K562 (cell line): ENCODE data around the gene SLC7A6OS. TPM values are rescaled to one million over a fixed set of nuclear protein-coding genes. Genes with fewer than 3 reads are reported as not detected.

Experiments
- ATAC-seq: fragments of 200-7000 bp; cut with Tn5 transposase; 3 replicates; pipeline ENCODE4 v1.9.1; 2020; ENCODE audit warnings: moderate library complexity
- BruUV-seq: library from RNA; stranded (reverse); fragments of 400-500 nt; replicated peaks from 2 replicates; lab custom pipeline; 2021; lab: Mats Ljungman, UMichigan
- CTCF ChIA-PET: fragments of 300-600 bp; formaldehyde crosslinking; extraction: SDS; loops from one replicate; lab custom pipeline; 2021; ENCODE audit warnings: low intra/inter-chr PET ratio; lab: Yijun Ruan, JAX
- POLR2A ChIA-PET: fragments of 300-600, 350-650 bp; sonication (Branson Sonifier 250); formaldehyde crosslinking; extraction: SDS; loops from one replicate; lab custom pipeline; 2021; ENCODE audit warnings: antibody characterized with exemption, inconsistent platforms; lab: Yijun Ruan, JAX
- DNase-seq, 4 experiments: peaks; one replicate each; pipeline versions ENCODE4 v3.0.0 to v3.0.0-alpha.2; 2011 to 2018; ENCODE audit warnings: low spot score in 3 of 4, mixed read lengths in 3 of 4; ENCODE audit errors: extremely low read depth in 1 of 4
- FAIRE-seq: peaks from 2 replicates; lab custom pipeline; 2011; peaks lifted over from hg19 to GRCh38; lab: Jason Lieb, UNC
- H2AFZ ChIP-seq: 2 replicates; pipeline ENCODE4 v1.6.0; 2011; ENCODE audit warnings: low read depth, low read length, control low read depth, inconsistent platforms
- H3K27ac ChIP-seq: fragments of 200-600 bp; 3 replicates; pipeline ENCODE4 v1.8.0; 2011; ENCODE audit warnings: low read depth, mild to moderate bottlenecking, control low read depth, inconsistent platforms, low read length, moderate library complexity, mixed read lengths; ENCODE audit errors: extremely low read depth
- H3K27me3 ChIP-seq, 2 experiments: fragments of 300-600 bp in 1 of 2; 2 replicates in 1 of 2; 3 replicates in 1 of 2; pipeline versions ENCODE4 v1.6.0 to v1.8.0; 2011; ENCODE audit warnings: inconsistent platforms in 2 of 2, low read length in 2 of 2, mild to moderate bottlenecking in 1 of 2, mixed read lengths in 1 of 2, moderate library complexity in 1 of 2; ENCODE audit not compliant: control insufficient read depth in 2 of 2, insufficient read depth in 2 of 2
- H3K36me3 ChIP-seq: fragments of 300-600 bp; 3 replicates; pipeline ENCODE4 v1.8.0; 2011; ENCODE audit warnings: mild to moderate bottlenecking, low read length, inconsistent platforms; ENCODE audit not compliant: control insufficient read depth, insufficient read depth
- H3K4me1 ChIP-seq, 2 experiments: fragments of 200-600 bp in 1 of 2; replicated peaks in 1 of 2; 2 replicates in 1 of 2; 3 replicates in 1 of 2; pipeline versions ENCODE4 v1.5.1 to v1.8.0; 2011; ENCODE audit warnings: inconsistent platforms in 2 of 2, low read length in 2 of 2, mild to moderate bottlenecking in 1 of 2, mixed read lengths in 1 of 2, moderate library complexity in 1 of 2; ENCODE audit not compliant: control insufficient read depth in 2 of 2, insufficient read depth in 2 of 2
- H3K4me2 ChIP-seq: 2 replicates; pipeline ENCODE4 v1.6.1; 2011; ENCODE audit warnings: low read length, control low read depth, inconsistent platforms, mixed read lengths; ENCODE audit not compliant: insufficient read depth
- H3K4me3 ChIP-seq: fragments of 200-600 bp; sonication (generic), shearing (Covaris generic); 2 replicates; pipeline ENCODE4 v1.5.1; 2016; ENCODE audit warnings: control low read depth, inconsistent platforms
- H3K79me2 ChIP-seq: fragments of 200-600 bp; 3 replicates; pipeline ENCODE4 v1.8.0; 2011; ENCODE audit warnings: low read length, inconsistent platforms; ENCODE audit not compliant: control insufficient read depth, insufficient read depth
- H3K9ac ChIP-seq, 2 experiments: 2 replicates each; pipeline versions ENCODE4 v1.6.0 to v1.6.1; 2011; ENCODE audit warnings: low read depth in 2 of 2, low read length in 2 of 2, control low read depth in 1 of 2, inconsistent platforms in 1 of 2, mild to moderate bottlenecking in 1 of 2, mixed read lengths in 1 of 2; ENCODE audit not compliant: insufficient read depth in 1 of 2
- H3K9me1 ChIP-seq: one replicate; pipeline ENCODE4 v1.6.0; 2011; ENCODE audit warnings: inconsistent platforms, mild to moderate bottlenecking, low read length, moderate library complexity; ENCODE audit not compliant: control insufficient read depth, insufficient read depth
- H3K9me3 ChIP-seq: replicated peaks from 2 replicates; pipeline ENCODE4 v1.5.1; 2011; ENCODE audit warnings: low read depth, low read length, inconsistent platforms; ENCODE audit not compliant: control insufficient read depth, insufficient read depth
- H4K20me1 ChIP-seq: replicated peaks from 2 replicates; pipeline ENCODE4 v1.6.1; 2011; ENCODE audit warnings: low read length, inconsistent platforms, mixed read lengths; ENCODE audit not compliant: control insufficient read depth, insufficient read depth
- ASH1L ChIP-seq: fragments of 450-650 bp; IDR thresholded peaks from 2 replicates; pipeline ENCODE4 v1.6.1; 2018; ENCODE audit warnings: borderline replicate concordance, mild to moderate bottlenecking, low read depth; ENCODE audit not compliant: partially characterized antibody
- HDAC1 ChIP-seq, 2 experiments: fragments of 450-650 bp; IDR thresholded peaks; 2 replicates each; pipeline ENCODE4 v1.6.1; 2016 to 2017; ENCODE audit warnings: inconsistent platforms in 1 of 2, mild to moderate bottlenecking in 1 of 2, moderate library complexity in 1 of 2
- NR2F6 ChIP-seq: fragments of 450-650 bp; formaldehyde crosslinking; IDR thresholded peaks from 2 replicates; pipeline ENCODE4 v1.4.0; 2020; ENCODE audit warnings: mild to moderate bottlenecking
- TRIM24 ChIP-seq, 2 experiments: fragments of 450-650 bp; IDR thresholded peaks; 2 replicates each; pipeline ENCODE4 v1.6.1; 2016
- WGBS: fragments of 100-300 bp; shearing (Covaris generic); methylation state at CpG from one replicate; pipeline ENCODE4 v1.1.6; 2016; ENCODE audit warnings: low coverage, mixed read lengths; ENCODE audit not compliant: insufficient coverage; ENCODE audit errors: missing lambda C conversion rate; 5-methylcytosine and 5-hydroxymethylcytosine counted together
- in situ Hi-C: fragments of 300-500 bp; cut with MboI; formaldehyde crosslinking; loops from 4 replicates; pipeline ENCODE4 v1.15.0; 2018; ENCODE audit warnings: inconsistent platforms, mixed read lengths
- intact Hi-C: fragments of 100-400 bp; cut with micrococcal nuclease; formaldehyde crosslinking; loops from 2 replicates; pipeline ENCODE4 v1.14.2; 2022
- polyA plus RNA-seq, 8 experiments: library from polyadenylated mRNA; depleted of rRNA in 4 of 8; stranded (reverse) in 5 of 8; unstranded in 3 of 8; fragments of >200 nt; fragmentation: Nextera tagmentation in 2 of 8; fragmentation: Illumina TruSeq in 1 of 8; extraction: Ambion mirVana in 2 of 8; extraction: Trizol in 1 of 8; gene quantifications; 2 replicates each; pipeline versions ENCODE4 v1.2.1 to v1.2.3, GENCODE V29; 2011 to 2014; ENCODE audit warnings: inconsistent platforms in 1 of 8, missing spikeins in 1 of 8
- total RNA-seq, 7 experiments: library from RNA; depleted of rRNA in 6 of 7; stranded (reverse); fragments of >200 nt in 6 of 7; fragmentation: Illumina TruSeq in 2 of 7; extraction: Trizol in 2 of 7; gene quantifications; 2 replicates each; pipeline versions ENCODE4 v1.2.1 to v1.2.3, GENCODE V29; 2011 to 2021; ENCODE audit warnings: low replicate concordance in 1 of 7
- TF ChIP-seq, protein P1 (sequence below): sonication (generic); formaldehyde crosslinking; IDR thresholded peaks from 2 replicates; pipeline ENCODE4 v1.8.1; 2022; ENCODE audit warnings: missing genetic modification reagents
- TF ChIP-seq, protein P2 (sequence below): fragments of 250-450 bp; sonication (Bioruptor Pico); IDR thresholded peaks from 2 replicates; pipeline ENCODE4 v1.8.0; 2021; ENCODE audit warnings: moderate library complexity, mild to moderate bottlenecking, inconsistent platforms
- TF ChIP-seq, protein P3 (sequence below): sonication (generic); formaldehyde crosslinking; IDR thresholded peaks from 2 replicates; pipeline ENCODE4 v1.8.1; 2023; ENCODE audit warnings: mild to moderate bottlenecking, missing genetic modification reagents
- TF ChIP-seq, protein P4 (sequence below): fragments of 450-650 bp; IDR thresholded peaks from 2 replicates; pipeline ENCODE4 v1.6.1; 2016; ENCODE audit warnings: mild to moderate bottlenecking

Gene SLC7A6OS
- total and polyA plus RNA-seq, 9 of the 15 experiments (the other 6 are each of a cell fraction or from before 2014, with no cell fraction given): 2.7 to 23.6 (median 17.2) TPM

DNA sequence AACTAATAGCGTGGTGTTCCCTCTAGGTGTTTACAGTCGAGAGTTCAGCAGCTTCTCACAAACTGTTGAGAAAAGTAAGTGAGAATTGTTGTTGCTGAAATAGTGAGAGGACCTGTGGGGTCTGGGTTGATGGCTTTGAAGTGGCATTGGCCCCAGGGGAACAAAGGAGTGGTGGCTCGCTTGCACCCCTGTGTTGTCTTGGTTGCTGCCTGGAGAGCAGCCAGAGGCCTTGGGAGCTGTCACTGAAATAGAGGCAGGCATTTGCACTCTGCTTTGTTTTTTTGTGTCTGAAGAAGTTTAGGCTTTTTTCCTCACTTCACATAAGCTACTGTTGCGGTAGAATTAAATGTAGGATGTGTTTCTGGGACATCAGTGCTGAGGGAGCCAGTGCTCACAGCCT, 36.9 kb upstream of the SLC7A6OS start:
- BruUV-seq: no TSS peak
- FAIRE-seq (no peak), DNase-seq (no peak), ATAC-seq (no peak)
- H3K9me3 ChIP-seq: no peaks in the 10 kb centered on the region
- no peak overlapping the region for H3K27ac ChIP-seq
- H2AFZ ChIP-seq: no peak overlapping the region
- ChIA-PET POLR2A (interaction anchor here (0.7 to 1.2 kb wide), 2 partner anchors 10 to 25 kb away, joined by 3 read pairs; no protein-coding TSS in a partner anchor), CTCF (no interaction called here)
- H3K36me3 ChIP-seq: peaks cover 92% of the 10 kb centered on the region
- no peak overlapping the region for H3K4me2 ChIP-seq
- H4K20me1 ChIP-seq: no peaks in the 10 kb centered on the region; the same call in 1 of the 2 replicates
- in situ Hi-C loops: no loop called here
- H3K9me1 ChIP-seq: no peaks in the 10 kb centered on the region
- peaks cover 3 to 6% of the 10 kb centered on the region in 2 experiments; a peak in 3 of 5 replicates for H3K4me1 ChIP-seq
- no peaks in the 10 kb centered on the region for H3K27me3 ChIP-seq
- 84% methylated on average over 4 of the region's 4 CpGs for WGBS
- H3K9ac ChIP-seq: no peak overlapping the region
- no peak overlapping the region for H3K4me3 ChIP-seq
- H3K79me2 ChIP-seq: no peaks in the 10 kb centered on the region
- intact Hi-C loops: no loop called here
- TF ChIP-seq, protein P1, sequence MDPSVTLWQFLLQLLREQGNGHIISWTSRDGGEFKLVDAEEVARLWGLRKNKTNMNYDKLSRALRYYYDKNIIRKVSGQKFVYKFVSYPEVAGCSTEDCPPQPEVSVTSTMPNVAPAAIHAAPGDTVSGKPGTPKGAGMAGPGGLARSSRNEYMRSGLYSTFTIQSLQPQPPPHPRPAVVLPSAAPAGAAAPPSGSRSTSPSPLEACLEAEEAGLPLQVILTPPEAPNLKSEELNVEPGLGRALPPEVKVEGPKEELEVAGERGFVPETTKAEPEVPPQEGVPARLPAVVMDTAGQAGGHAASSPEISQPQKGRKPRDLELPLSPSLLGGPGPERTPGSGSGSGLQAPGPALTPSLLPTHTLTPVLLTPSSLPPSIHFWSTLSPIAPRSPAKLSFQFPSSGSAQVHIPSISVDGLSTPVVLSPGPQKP: no peak
- TF ChIP-seq, protein P2, sequence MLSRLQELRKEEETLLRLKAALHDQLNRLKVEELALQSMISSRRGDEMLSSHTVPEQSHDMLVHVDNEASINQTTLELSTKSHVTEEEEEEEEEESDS (CRISPR knock-in tag): no peak
- TF ChIP-seq NR2F6 (CRISPR knock-in tag) (no peak), ASH1L (no peak), HDAC1 (IDR thresholded peaks at IDR 0.05) (no peak), TRIM24 (IDR thresholded peaks at IDR 0.05) (no peak)
- TF ChIP-seq, protein P3, sequence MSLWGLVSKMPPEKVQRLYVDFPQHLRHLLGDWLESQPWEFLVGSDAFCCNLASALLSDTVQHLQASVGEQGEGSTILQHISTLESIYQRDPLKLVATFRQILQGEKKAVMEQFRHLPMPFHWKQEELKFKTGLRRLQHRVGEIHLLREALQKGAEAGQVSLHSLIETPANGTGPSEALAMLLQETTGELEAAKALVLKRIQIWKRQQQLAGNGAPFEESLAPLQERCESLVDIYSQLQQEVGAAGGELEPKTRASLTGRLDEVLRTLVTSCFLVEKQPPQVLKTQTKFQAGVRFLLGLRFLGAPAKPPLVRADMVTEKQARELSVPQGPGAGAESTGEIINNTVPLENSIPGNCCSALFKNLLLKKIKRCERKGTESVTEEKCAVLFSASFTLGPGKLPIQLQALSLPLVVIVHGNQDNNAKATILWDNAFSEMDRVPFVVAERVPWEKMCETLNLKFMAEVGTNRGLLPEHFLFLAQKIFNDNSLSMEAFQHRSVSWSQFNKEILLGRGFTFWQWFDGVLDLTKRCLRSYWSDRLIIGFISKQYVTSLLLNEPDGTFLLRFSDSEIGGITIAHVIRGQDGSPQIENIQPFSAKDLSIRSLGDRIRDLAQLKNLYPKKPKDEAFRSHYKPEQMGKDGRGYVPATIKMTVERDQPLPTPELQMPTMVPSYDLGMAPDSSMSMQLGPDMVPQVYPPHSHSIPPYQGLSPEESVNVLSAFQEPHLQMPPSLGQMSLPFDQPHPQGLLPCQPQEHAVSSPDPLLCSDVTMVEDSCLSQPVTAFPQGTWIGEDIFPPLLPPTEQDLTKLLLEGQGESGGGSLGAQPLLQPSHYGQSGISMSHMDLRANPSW (CRISPR knock-in tag): no peak
- TF ChIP-seq, protein P4, sequence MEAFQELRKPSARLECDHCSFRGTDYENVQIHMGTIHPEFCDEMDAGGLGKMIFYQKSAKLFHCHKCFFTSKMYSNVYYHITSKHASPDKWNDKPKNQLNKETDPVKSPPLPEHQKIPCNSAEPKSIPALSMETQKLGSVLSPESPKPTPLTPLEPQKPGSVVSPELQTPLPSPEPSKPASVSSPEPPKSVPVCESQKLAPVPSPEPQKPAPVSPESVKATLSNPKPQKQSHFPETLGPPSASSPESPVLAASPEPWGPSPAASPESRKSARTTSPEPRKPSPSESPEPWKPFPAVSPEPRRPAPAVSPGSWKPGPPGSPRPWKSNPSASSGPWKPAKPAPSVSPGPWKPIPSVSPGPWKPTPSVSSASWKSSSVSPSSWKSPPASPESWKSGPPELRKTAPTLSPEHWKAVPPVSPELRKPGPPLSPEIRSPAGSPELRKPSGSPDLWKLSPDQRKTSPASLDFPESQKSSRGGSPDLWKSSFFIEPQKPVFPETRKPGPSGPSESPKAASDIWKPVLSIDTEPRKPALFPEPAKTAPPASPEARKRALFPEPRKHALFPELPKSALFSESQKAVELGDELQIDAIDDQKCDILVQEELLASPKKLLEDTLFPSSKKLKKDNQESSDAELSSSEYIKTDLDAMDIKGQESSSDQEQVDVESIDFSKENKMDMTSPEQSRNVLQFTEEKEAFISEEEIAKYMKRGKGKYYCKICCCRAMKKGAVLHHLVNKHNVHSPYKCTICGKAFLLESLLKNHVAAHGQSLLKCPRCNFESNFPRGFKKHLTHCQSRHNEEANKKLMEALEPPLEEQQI: no peak
